ENCODE data around the gene TUBGCP3. TPM values are rescaled to one million over a fixed set of nuclear protein-coding genes. Genes with fewer than 3 reads are reported as not detected.
"Not testable (repeated sequence)": the region's sequence is repeated elsewhere in the genome, so short reads cannot be mapped to it uniquely, and the experiment has no call there.

The TUBGCP3 gene
- 12.4 TPM for polyA plus RNA-seq (2012; ENCODE audit: low read depth, missing spikeins)

GRCh38 chr13:112587764-112588489 lies at the start of gene TUBGCP3:
Gene TUBGCP3 (minus strand): TSS chr13:112588153. CDS start chr13:112587980, 173 bp downstream.
- FAIRE-seq, result peak; percentile 90
- TF ChIP-seq PAX5 (IDR thresholded peaks at IDR 0.05; ENCODE audit: insufficient read depth, low read length, severe bottlenecking) (no peak), SPI1 (IDR thresholded peaks at IDR 0.05; ENCODE audit: low read depth, low read length) (peak; percentile 36; the same call in 1 of the 2 replicates), POLR2A (IDR thresholded peaks at IDR 0.05; ENCODE audit: low read depth, low read length) (peak; percentile 92), POU2F2 (IDR thresholded peaks at IDR 0.05; ENCODE audit: low read depth, low read length) (peak; percentile 78), TAF1 (IDR thresholded peaks at IDR 0.05; ENCODE audit: low read depth, low read length) (peak; percentile 89), POLR2AphosphoS5 (IDR thresholded peaks at IDR 0.05; ENCODE audit: low read depth, low read length) (peak; percentile 75; the same call in 1 of the 2 replicates)
- peak; percentile 84 for DNase-seq (ENCODE audit: insufficient read length, low spot score)

DNA sequence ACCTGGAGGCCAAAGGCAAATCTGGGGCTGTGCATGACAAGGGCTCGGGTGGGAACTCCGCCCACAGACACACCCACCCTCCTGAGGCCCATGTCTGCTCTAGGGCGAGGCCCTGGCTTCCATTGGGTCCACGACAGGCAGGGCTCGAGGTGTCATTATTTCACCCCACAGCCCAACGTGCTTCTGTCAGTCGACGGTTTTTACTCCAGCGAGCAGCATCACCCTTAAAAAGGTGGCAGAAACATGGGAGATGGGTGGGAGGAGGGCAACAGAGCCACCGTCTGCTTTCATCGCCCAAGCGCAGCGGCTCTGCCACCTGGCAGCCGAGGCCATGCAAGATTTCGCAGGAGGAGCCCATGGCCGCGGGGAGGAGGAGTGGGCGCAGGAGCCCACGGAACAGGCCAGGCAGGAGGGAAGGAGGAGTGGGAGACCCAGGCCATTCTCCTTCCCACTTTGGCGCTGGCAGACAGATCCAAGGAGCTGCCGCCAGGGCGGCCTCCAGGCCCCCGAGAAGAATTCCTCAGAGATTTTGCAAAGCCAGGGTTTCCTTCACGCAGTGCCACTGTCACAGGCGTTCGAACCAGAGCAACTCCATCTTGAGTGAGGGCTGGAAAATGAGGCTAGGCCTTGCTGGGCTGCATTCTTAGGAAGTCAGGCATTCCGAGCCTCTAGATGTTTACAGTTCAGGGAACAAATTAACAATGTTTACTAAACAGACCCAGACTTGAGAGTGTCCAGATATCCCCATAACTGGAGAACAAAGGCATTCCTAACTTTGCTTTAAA lies 49.3 kb upstream of the TUBGCP3 start:
- DNase-seq (ENCODE audit: insufficient read length, low spot score) (no peak), FAIRE-seq (no peak)

DNA sequence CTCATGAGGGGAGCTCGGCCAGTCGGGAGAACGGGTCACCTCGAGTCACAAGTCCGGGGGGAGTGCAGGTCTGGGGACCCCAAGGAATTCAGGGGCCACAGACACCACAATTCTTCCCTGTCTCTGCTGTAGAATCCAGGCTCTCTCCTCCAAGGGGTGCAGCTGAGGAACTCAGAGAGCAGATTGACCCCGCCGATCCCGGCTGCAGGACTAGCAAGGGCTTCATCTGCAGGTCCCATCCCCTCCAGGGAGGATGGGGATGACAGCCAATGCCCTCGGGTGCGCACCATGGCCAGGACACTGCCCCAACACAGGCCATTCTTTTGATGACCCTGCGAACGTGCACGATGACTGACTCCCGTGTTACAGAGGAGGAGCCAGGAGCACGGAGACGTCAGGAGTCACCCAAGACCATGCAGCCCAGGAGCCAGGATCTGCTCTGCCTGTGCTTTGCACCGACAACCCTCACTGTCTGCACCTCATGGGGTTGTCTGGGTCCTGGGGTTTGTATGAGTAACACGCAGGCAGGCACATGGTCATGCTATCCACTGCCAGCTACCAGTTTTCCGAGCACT lies 48.5 kb upstream of the TUBGCP3 start:
- TF ChIP-seq POU2F2 (IDR thresholded peaks at IDR 0.05; ENCODE audit: low read depth, low read length), result no peak
- no peak for TF ChIP-seq TAF1 (IDR thresholded peaks at IDR 0.05; ENCODE audit: low read depth, low read length)
- no peak for TF ChIP-seq POLR2A (IDR thresholded peaks at IDR 0.05; ENCODE audit: low read depth, low read length)
- no peak for TF ChIP-seq POLR2AphosphoS5 (IDR thresholded peaks at IDR 0.05; ENCODE audit: low read depth, low read length)
- TF ChIP-seq PAX5 (IDR thresholded peaks at IDR 0.05; ENCODE audit: insufficient read depth, low read length, severe bottlenecking), result no peak
- no peak for TF ChIP-seq SPI1 (IDR thresholded peaks at IDR 0.05; ENCODE audit: low read depth, low read length)
- FAIRE-seq, result no peak

More for the DNA sequence above, 49.3 kb upstream of the TUBGCP3 start:
- TF ChIP-seq POU2F2 (IDR thresholded peaks at IDR 0.05; ENCODE audit: low read depth, low read length), result no peak
- TF ChIP-seq POLR2AphosphoS5 (IDR thresholded peaks at IDR 0.05; ENCODE audit: low read depth, low read length), result no peak
- no peak for TF ChIP-seq SPI1 (IDR thresholded peaks at IDR 0.05; ENCODE audit: low read depth, low read length)
- no peak for TF ChIP-seq PAX5 (IDR thresholded peaks at IDR 0.05; ENCODE audit: insufficient read depth, low read length, severe bottlenecking)
- no peak for TF ChIP-seq TAF1 (IDR thresholded peaks at IDR 0.05; ENCODE audit: low read depth, low read length)
- TF ChIP-seq POLR2A (IDR thresholded peaks at IDR 0.05; ENCODE audit: low read depth, low read length), result no peak

GRCh38 chr13:112635323-112635722 lies 47.4 kb upstream of the TUBGCP3 start:
- DNase-seq (ENCODE audit: insufficient read length, low spot score) (no peak), FAIRE-seq (no peak)
- TF ChIP-seq POLR2AphosphoS5 (IDR thresholded peaks at IDR 0.05; ENCODE audit: low read depth, low read length) (no peak), POU2F2 (IDR thresholded peaks at IDR 0.05; ENCODE audit: low read depth, low read length) (no peak), PAX5 (IDR thresholded peaks at IDR 0.05; ENCODE audit: insufficient read depth, low read length, severe bottlenecking) (no peak)

More for the DNA sequence above, 48.5 kb upstream of the TUBGCP3 start:
- no peak for DNase-seq (ENCODE audit: insufficient read length, low spot score)

- FAIRE-seq (no peak), DNase-seq (ENCODE audit: insufficient read length, low spot score) (no peak)
- TF ChIP-seq TAF1 (IDR thresholded peaks at IDR 0.05; ENCODE audit: low read depth, low read length), result no peak
- TF ChIP-seq POLR2AphosphoS5 (IDR thresholded peaks at IDR 0.05; ENCODE audit: low read depth, low read length), result no peak
- no peak for TF ChIP-seq POLR2A (IDR thresholded peaks at IDR 0.05; ENCODE audit: low read depth, low read length)
- no peak for TF ChIP-seq PAX5 (IDR thresholded peaks at IDR 0.05; ENCODE audit: insufficient read depth, low read length, severe bottlenecking)
- no peak for TF ChIP-seq POU2F2 (IDR thresholded peaks at IDR 0.05; ENCODE audit: low read depth, low read length)
- TF ChIP-seq SPI1 (IDR thresholded peaks at IDR 0.05; ENCODE audit: low read depth, low read length), result no peak
Measured at GRCh38 chr13:112634102-112634501, 46.1 kb upstream of the TUBGCP3 start.

DNA sequence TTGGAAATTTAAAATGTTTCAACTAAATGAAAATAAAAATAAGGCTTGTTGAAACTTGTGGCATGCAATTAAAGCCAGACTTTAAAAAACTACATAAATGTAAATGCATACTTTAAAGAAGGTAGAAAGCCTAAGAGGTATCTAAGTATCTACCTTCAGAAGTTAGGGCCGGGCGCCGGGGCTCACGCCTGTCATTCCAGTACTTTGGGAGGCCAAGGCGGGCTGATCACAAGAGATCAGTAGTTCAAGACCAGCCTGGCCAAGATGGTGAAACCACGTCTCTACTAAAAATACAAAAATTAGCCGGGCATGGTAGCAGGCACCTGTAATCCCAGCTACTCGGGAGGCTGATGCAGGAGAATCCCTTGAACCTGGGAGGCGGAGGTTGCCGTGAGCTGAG lies 42.3 kb upstream of the TUBGCP3 start:
- FAIRE-seq; DNase-seq (ENCODE audit: insufficient read length, low spot score): not testable (repeated sequence)

- TF ChIP-seq SPI1 (IDR thresholded peaks at IDR 0.05; ENCODE audit: low read depth, low read length) (no peak), POU2F2 (IDR thresholded peaks at IDR 0.05; ENCODE audit: low read depth, low read length) (no peak)
- DNase-seq (ENCODE audit: insufficient read length, low spot score) (no peak), FAIRE-seq (no peak)
Measured at GRCh38 chr13:112629161-112629560, 41.2 kb upstream of the TUBGCP3 start.

DNA sequence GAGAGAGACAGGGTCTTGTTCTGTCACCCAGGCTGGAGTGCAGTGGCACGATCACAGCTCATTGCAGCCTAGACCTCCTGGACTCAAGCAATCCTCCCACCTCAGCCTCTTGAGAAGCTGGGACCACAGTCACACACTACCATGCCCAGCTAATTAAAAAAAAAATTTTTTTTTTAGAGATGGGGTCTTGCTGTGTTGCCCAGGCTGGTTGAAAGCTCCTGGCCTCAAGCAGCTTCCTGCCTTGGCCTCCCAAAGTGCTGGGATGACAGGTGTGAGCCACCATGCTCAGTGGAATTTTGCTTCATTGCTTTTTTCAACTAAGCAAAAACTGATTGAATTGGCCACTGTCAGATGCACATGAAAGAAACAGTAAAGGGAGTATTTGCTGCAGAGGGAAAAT lies 39.7 kb upstream of the TUBGCP3 start:
- FAIRE-seq; DNase-seq (ENCODE audit: insufficient read length, low spot score): not testable (repeated sequence)

DNA sequence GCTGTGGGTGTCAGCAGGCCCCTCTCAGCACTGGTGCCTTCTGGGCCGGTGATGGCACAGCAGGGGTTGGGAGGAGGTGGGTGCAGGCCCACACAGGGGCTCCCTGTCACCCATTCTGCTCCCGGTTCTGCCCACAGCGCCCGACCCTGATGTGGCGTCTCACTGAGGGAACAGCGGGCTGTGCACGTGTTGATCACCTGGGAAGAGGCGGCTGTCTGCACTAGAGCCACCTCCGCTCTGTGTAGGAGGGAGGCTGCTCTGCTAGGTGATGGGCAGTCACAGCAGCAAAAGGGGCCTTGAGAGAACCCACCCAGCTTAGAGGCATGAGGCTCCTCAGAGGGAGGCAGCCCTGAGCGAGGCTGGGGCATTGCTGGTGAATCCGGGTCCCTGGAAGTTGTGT lies 39.2 kb upstream of the TUBGCP3 start:
- TF ChIP-seq POLR2A (IDR thresholded peaks at IDR 0.05; ENCODE audit: low read depth, low read length) (no peak), POU2F2 (IDR thresholded peaks at IDR 0.05; ENCODE audit: low read depth, low read length) (no peak), PAX5 (IDR thresholded peaks at IDR 0.05; ENCODE audit: insufficient read depth, low read length, severe bottlenecking) (no peak), POLR2AphosphoS5 (IDR thresholded peaks at IDR 0.05; ENCODE audit: low read depth, low read length) (no peak), SPI1 (IDR thresholded peaks at IDR 0.05; ENCODE audit: low read depth, low read length) (no peak), TAF1 (IDR thresholded peaks at IDR 0.05; ENCODE audit: low read depth, low read length) (no peak)
- FAIRE-seq, result no peak
- no peak for DNase-seq (ENCODE audit: insufficient read length, low spot score)

DNA sequence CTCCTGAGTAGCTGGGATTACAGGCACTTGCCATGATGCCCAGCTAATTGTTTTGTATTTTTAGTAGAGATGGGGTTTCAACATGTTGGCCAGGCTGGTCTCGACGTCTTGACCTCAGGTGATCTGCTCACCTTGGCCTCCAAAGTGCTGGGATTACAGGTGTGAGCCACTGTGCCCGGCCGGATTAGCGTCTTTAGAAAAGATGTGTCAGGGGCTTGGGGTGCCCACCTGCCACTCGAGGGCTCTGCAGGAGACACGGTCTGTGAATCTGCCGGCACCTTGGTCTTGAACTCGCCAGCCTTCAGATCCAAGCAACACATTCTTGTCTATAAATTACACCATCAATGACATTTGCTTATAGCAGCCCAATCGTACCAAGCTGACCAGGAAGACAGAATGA lies 38.8 kb upstream of the TUBGCP3 start:
- FAIRE-seq (no peak), DNase-seq (ENCODE audit: insufficient read length, low spot score) (no peak)
- TF ChIP-seq SPI1 (IDR thresholded peaks at IDR 0.05; ENCODE audit: low read depth, low read length), result no peak
